GM12878 (cell line): Measurements from ENCODE around the gene SLC24A3. TPM values are rescaled to one million over a fixed set of nuclear protein-coding genes. Genes with fewer than 3 reads are reported as not detected.
A peak's percentile ranks its signal among the peaks of the same experiment; 100 is the strongest.

Source experiments
- ATAC-seq: fragments of 200-7000 bp; cut with Tn5 transposase; 3 replicates; pipeline ENCODE4 v1.9.1; 2020; ENCODE audit warnings: mild to moderate bottlenecking, moderate library complexity
- BruUV-seq: library from RNA; stranded (reverse); fragments of 400-500 nt; replicated peaks from 2 replicates; lab custom pipeline; 2021; lab: Mats Ljungman, UMichigan
- CTCF ChIA-PET: fragments of 300-600 bp; sonication (Branson Sonifier 250); formaldehyde crosslinking; extraction: SDS; loops from one replicate; lab custom pipeline; 2021; ENCODE audit warnings: inconsistent platforms; lab: Yijun Ruan, JAX
- POLR2A ChIA-PET: fragments of 350-600 bp; formaldehyde crosslinking; extraction: SDS; loops from one replicate; lab custom pipeline; 2021; ENCODE audit warnings: inconsistent platforms; lab: Charles Lee
- RAD21 ChIA-PET: fragments of 300-600 bp; sonication (Branson Sonifier 250); formaldehyde crosslinking; loops from one replicate; lab custom pipeline; 2023; ENCODE audit warnings: antibody characterized with exemption; ENCODE audit not compliant: unreplicated experiment; lab: Charles Lee
- SMC1A ChIA-PET: fragments of 300-600 bp; sonication (Branson Sonifier 250); formaldehyde crosslinking; loops from one replicate; lab custom pipeline; 2023; ENCODE audit not compliant: unreplicated experiment, uncharacterized antibody; lab: Charles Lee
- DNase-seq: peaks from one replicate; pipeline ENCODE4 v3.0.0-alpha.2; 2011; ENCODE audit warnings: low read depth, low spot score
- FAIRE-seq: peaks from 3 replicates; lab custom pipeline; 2011; peaks lifted over from hg19 to GRCh38; lab: Jason Lieb, UNC
- H2AFZ ChIP-seq: 2 replicates; pipeline ENCODE4 v1.6.0; 2011; ENCODE audit warnings: low read depth, low read length, control low read depth; ENCODE audit not compliant: control insufficient read depth
- H3K27ac ChIP-seq: 2 replicates; pipeline ENCODE4 v1.5.1; 2011; ENCODE audit warnings: control low read depth; ENCODE audit not compliant: control insufficient read depth, insufficient read depth
- H3K27me3 ChIP-seq, 2 experiments: replicated peaks in 1 of 2; 2 replicates each; pipeline versions ENCODE4 v1.6.0 to v1.6.1; 2011; ENCODE audit warnings: low read length in 1 of 2; ENCODE audit not compliant: control insufficient read depth in 2 of 2, insufficient read depth in 2 of 2
- H3K36me3 ChIP-seq, 2 experiments: 2 replicates each; pipeline ENCODE4 v1.5.1; 2011; ENCODE audit warnings: low read length in 1 of 2; ENCODE audit not compliant: control insufficient read depth in 2 of 2, insufficient read depth in 2 of 2
- H3K4me1 ChIP-seq: 2 replicates; pipeline ENCODE4 v1.6.1; 2011; ENCODE audit warnings: mild to moderate bottlenecking, low read length, moderate library complexity, mixed read lengths; ENCODE audit not compliant: control insufficient read depth, insufficient read depth
- H3K4me2 ChIP-seq: 2 replicates; pipeline ENCODE4 v1.6.0; 2011; ENCODE audit warnings: control low read depth; ENCODE audit not compliant: control insufficient read depth, insufficient read depth
- H3K4me3 ChIP-seq: fragments of 200-600 bp; sonication (generic); 2 replicates; pipeline ENCODE4 v1.5.1; 2016
- H3K79me2 ChIP-seq: 2 replicates; pipeline ENCODE4 v1.6.0; 2011; ENCODE audit warnings: low read length; ENCODE audit not compliant: control insufficient read depth, insufficient read depth
- H3K9ac ChIP-seq: 2 replicates; pipeline ENCODE4 v1.8.0; 2011; ENCODE audit warnings: low read length, control low read depth, mixed read lengths; ENCODE audit not compliant: control insufficient read depth, insufficient read depth
- H3K9me3 ChIP-seq: replicated peaks from 3 replicates; pipeline ENCODE4 v1.5.1; 2011; ENCODE audit warnings: mild to moderate bottlenecking, low read length; ENCODE audit not compliant: control insufficient read depth, insufficient read depth
- H4K20me1 ChIP-seq: 2 replicates; pipeline ENCODE4 v1.6.0; 2011; ENCODE audit not compliant: control insufficient read depth, insufficient read depth
- ASH2L ChIP-seq: fragments of 300-600, 200-600 bp; sonication (generic); IDR thresholded peaks from 2 replicates; pipeline ENCODE4 v1.6.1; 2017; ENCODE audit warnings: low read depth, mild to moderate bottlenecking, borderline replicate concordance
- CEBPZ ChIP-seq: fragments of 150-350 bp; IDR thresholded peaks from 2 replicates; pipeline ENCODE4 v1.6.1; 2016; ENCODE audit warnings: low read depth, low read length
- FOXK2 ChIP-seq: fragments of 450-650 bp; IDR thresholded peaks from 2 replicates; pipeline ENCODE4 v1.6.1; 2017; ENCODE audit warnings: mild to moderate bottlenecking, moderate library complexity
- IRF5 ChIP-seq: fragments of 450-650 bp; IDR thresholded peaks from 2 replicates; pipeline ENCODE4 v1.6.1; 2017; ENCODE audit warnings: borderline replicate concordance
- NR2F1 ChIP-seq: fragments of 450-650 bp; conservative IDR thresholded peaks from 2 replicates; pipeline ENCODE4 v1.6.1; 2017; ENCODE audit warnings: mild to moderate bottlenecking
- PAX5 ChIP-seq: IDR thresholded peaks from 2 replicates; pipeline ENCODE4 v1.6.1; 2011; ENCODE audit warnings: low read depth, low read length, borderline replicate concordance
- POU2F2 ChIP-seq: IDR thresholded peaks from 3 replicates; pipeline ENCODE4 v1.6.1; 2011; ENCODE audit warnings: low read depth, mild to moderate bottlenecking, low read length, borderline replicate concordance
- RAD51 ChIP-seq: fragments of 450-650 bp; IDR thresholded peaks from 2 replicates; pipeline ENCODE4 v1.6.1; 2016; ENCODE audit warnings: moderate library complexity, mild to moderate bottlenecking, inconsistent platforms
- SUPT20H ChIP-seq: IDR thresholded peaks from 2 replicates; pipeline ENCODE4 v1.6.1; 2011; ENCODE audit warnings: low read depth, mild to moderate bottlenecking, low read length, moderate library complexity, borderline replicate concordance; ENCODE audit not compliant: control insufficient read depth
- USF1 ChIP-seq: IDR thresholded peaks from 2 replicates; pipeline ENCODE4 v1.6.1; 2011; ENCODE audit warnings: borderline replicate concordance, low read depth, mild to moderate bottlenecking, moderate library complexity, mixed read lengths, low read length; ENCODE audit not compliant: insufficient read depth; ENCODE audit errors: extremely low read length
- ZBED1 ChIP-seq: IDR thresholded peaks from 2 replicates; pipeline ENCODE4 v1.6.1; 2016; ENCODE audit warnings: borderline replicate concordance
- ZBTB4 ChIP-seq: fragments of 450-650 bp; formaldehyde crosslinking; IDR thresholded peaks from 2 replicates; pipeline ENCODE4 v1.4.0; 2022; ENCODE audit warnings: mild to moderate bottlenecking, moderate library complexity
- WGBS: methylation state at CpG from one replicate; pipeline ENCODE4 v1.1.6; 2016; ENCODE audit warnings: low lambda C conversion rate; ENCODE audit not compliant: insufficient replicate concordance, insufficient coverage; ENCODE audit errors: missing lambda C conversion rate; 5-methylcytosine and 5-hydroxymethylcytosine counted together
- in situ Hi-C: fragments of 300-500 bp; cut with MboI; formaldehyde crosslinking; loops from 9 replicates; pipeline ENCODE4 v1.14.3; 2018; ENCODE audit warnings: mixed read lengths
- intact Hi-C: fragments of 100-400 bp; cut with micrococcal nuclease; formaldehyde crosslinking; loops from one replicate; pipeline ENCODE4 v1.14.2; 2022; ENCODE audit not compliant: unreplicated experiment
- polyA plus RNA-seq, 11 experiments: library from polyadenylated mRNA; depleted of rRNA in 4 of 11; unstranded in 6 of 11; stranded (reverse) in 5 of 11; fragments of >200 nt; fragmentation: Nextera tagmentation in 4 of 11; fragmentation: Illumina TruSeq in 1 of 11; extraction: Ambion mirVana in 4 of 11; extraction: Trizol in 1 of 11; gene quantifications; 1 replicate in 1 of 11; 2 replicates in 10 of 11; pipeline versions ENCODE4 v1.2.1 to v1.2.3, GENCODE V29; 2011 to 2016; ENCODE audit warnings: inconsistent platforms in 2 of 11, missing spikeins in 2 of 11, low read depth in 1 of 11
- total RNA-seq, 4 experiments: library from RNA; depleted of rRNA in 3 of 4; stranded (reverse); fragments of >200 nt in 3 of 4; fragmentation: Illumina TruSeq in 1 of 4; extraction: Trizol in 1 of 4; gene quantifications; 2 replicates each; pipeline versions ENCODE4 v1.2.1 to v1.2.3, GENCODE V29; 2013 to 2021

Gene SLC24A3
- total and polyA plus RNA-seq, 10 of the 15 experiments (the other 5 are each of a cell fraction or from before 2014, with no cell fraction given), result 0.04 TPM; not detected in 9

- H3K9me3 ChIP-seq, result no peaks in the 10 kb centered on the region
- peak; percentile 81 for ATAC-seq
- peak; percentile 48 for DNase-seq
- WGBS, result 2% methylated on average over 15 of the region's 15 CpGs
- no peak overlapping the region for H3K9ac ChIP-seq
- ChIA-PET CTCF (interaction anchor here (0.9 to 10.4 kb wide), 2 partner anchors 31 to 1244 kb away, joined by 3 to 264 read pairs; no protein-coding TSS in a partner anchor), SMC1A (interaction anchor here (0.8 to 9.1 kb wide), 5 partner anchors 12 to 451 kb away, joined by 3 to 150 read pairs (median 32); no protein-coding TSS in a partner anchor), POLR2A (no interaction called here), RAD21 (interaction anchor here (0.9 to 1.1 kb wide), 4 partner anchors 10 to 77 kb away, joined by 3 to 5 read pairs (median 3); no protein-coding TSS in a partner anchor)
- H3K27me3 ChIP-seq, result no peaks in the 10 kb centered on the region
- intact Hi-C loops (loop anchor here (5.0 kb wide), 1 partner anchor 1246 kb away; no protein-coding TSS in a partner anchor), in situ Hi-C loops (no loop called here)
- no peaks in the 10 kb centered on the region for H3K79me2 ChIP-seq
- no peaks in the 10 kb centered on the region for H3K36me3 ChIP-seq
- H3K27ac ChIP-seq, result peak overlapping the region; percentile 1; the same call in 1 of the 2 replicates
- FAIRE-seq, result peak; percentile 88
- no peaks in the 10 kb centered on the region for H4K20me1 ChIP-seq
- BruUV-seq, result no TSS peak
- H3K4me1 ChIP-seq, result peaks cover 11% of the 10 kb centered on the region
- H3K4me3 ChIP-seq, result peak overlapping the region; percentile 35; the same call in 1 of the 2 replicates
- H2AFZ ChIP-seq, result peak overlapping the region; percentile 73
- peak overlapping the region; percentile 31; the same call in 1 of the 2 replicates for H3K4me2 ChIP-seq
- TF ChIP-seq ASH2L, result no peak
- TF ChIP-seq PAX5, result peak; percentile 23; the same call in 1 of the 2 replicates
- TF ChIP-seq NR2F1, result no peak
- no peak for TF ChIP-seq IRF5
- TF ChIP-seq USF1, result peak; percentile 77
- no peak for TF ChIP-seq POU2F2
- no peak for TF ChIP-seq ZBED1
- TF ChIP-seq FOXK2, result no peak
- TF ChIP-seq CEBPZ, result no peak
- TF ChIP-seq SUPT20H, result no peak
- TF ChIP-seq ZBTB4 (CRISPR knock-in tag), result no peak
- TF ChIP-seq RAD51, result peak; percentile 65
These were observed 445.7 kb downstream of the SLC24A3 start for GRCh38 chr20:19658137-19658536.
